K562 (cell line): ENCODE data around the gene ZNF516. TPM values are rescaled to one million over a fixed set of nuclear protein-coding genes. Genes with fewer than 3 reads are reported as not detected.

Experiments
- ATAC-seq: fragments of 200-7000 bp; cut with Tn5 transposase; 3 replicates; pipeline ENCODE4 v1.9.1; 2020; ENCODE audit warnings: moderate library complexity
- BruUV-seq: library from RNA; stranded (reverse); fragments of 400-500 nt; replicated peaks from 2 replicates; lab custom pipeline; 2021; lab: Mats Ljungman, UMichigan
- CTCF ChIA-PET: fragments of 300-600 bp; formaldehyde crosslinking; extraction: SDS; loops from one replicate; lab custom pipeline; 2021; ENCODE audit warnings: low intra/inter-chr PET ratio; lab: Yijun Ruan, JAX
- POLR2A ChIA-PET: fragments of 300-600, 350-650 bp; sonication (Branson Sonifier 250); formaldehyde crosslinking; extraction: SDS; loops from one replicate; lab custom pipeline; 2021; ENCODE audit warnings: antibody characterized with exemption, inconsistent platforms; lab: Yijun Ruan, JAX
- DNase-seq, 4 experiments: peaks; one replicate each; pipeline versions ENCODE4 v3.0.0 to v3.0.0-alpha.2; 2011 to 2018; ENCODE audit warnings: low spot score in 3 of 4, mixed read lengths in 3 of 4; ENCODE audit errors: extremely low read depth in 1 of 4
- FAIRE-seq: peaks from 2 replicates; lab custom pipeline; 2011; peaks lifted over from hg19 to GRCh38; lab: Jason Lieb, UNC
- H2AFZ ChIP-seq: 2 replicates; pipeline ENCODE4 v1.6.0; 2011; ENCODE audit warnings: low read depth, low read length, control low read depth, inconsistent platforms
- H3K27ac ChIP-seq: fragments of 200-600 bp; 3 replicates; pipeline ENCODE4 v1.8.0; 2011; ENCODE audit warnings: low read depth, mild to moderate bottlenecking, control low read depth, inconsistent platforms, low read length, moderate library complexity, mixed read lengths; ENCODE audit errors: extremely low read depth
- H3K27me3 ChIP-seq, 2 experiments: fragments of 300-600 bp in 1 of 2; 2 replicates in 1 of 2; 3 replicates in 1 of 2; pipeline versions ENCODE4 v1.6.0 to v1.8.0; 2011; ENCODE audit warnings: inconsistent platforms in 2 of 2, low read length in 2 of 2, mild to moderate bottlenecking in 1 of 2, mixed read lengths in 1 of 2, moderate library complexity in 1 of 2; ENCODE audit not compliant: control insufficient read depth in 2 of 2, insufficient read depth in 2 of 2
- H3K36me3 ChIP-seq: fragments of 300-600 bp; 3 replicates; pipeline ENCODE4 v1.8.0; 2011; ENCODE audit warnings: mild to moderate bottlenecking, low read length, inconsistent platforms; ENCODE audit not compliant: control insufficient read depth, insufficient read depth
- H3K4me1 ChIP-seq, 2 experiments: fragments of 200-600 bp in 1 of 2; replicated peaks in 1 of 2; 2 replicates in 1 of 2; 3 replicates in 1 of 2; pipeline versions ENCODE4 v1.5.1 to v1.8.0; 2011; ENCODE audit warnings: inconsistent platforms in 2 of 2, low read length in 2 of 2, mild to moderate bottlenecking in 1 of 2, mixed read lengths in 1 of 2, moderate library complexity in 1 of 2; ENCODE audit not compliant: control insufficient read depth in 2 of 2, insufficient read depth in 2 of 2
- H3K4me2 ChIP-seq: 2 replicates; pipeline ENCODE4 v1.6.1; 2011; ENCODE audit warnings: low read length, control low read depth, inconsistent platforms, mixed read lengths; ENCODE audit not compliant: insufficient read depth
- H3K4me3 ChIP-seq: fragments of 200-600 bp; sonication (generic), shearing (Covaris generic); 2 replicates; pipeline ENCODE4 v1.5.1; 2016; ENCODE audit warnings: control low read depth, inconsistent platforms
- H3K79me2 ChIP-seq: fragments of 200-600 bp; 3 replicates; pipeline ENCODE4 v1.8.0; 2011; ENCODE audit warnings: low read length, inconsistent platforms; ENCODE audit not compliant: control insufficient read depth, insufficient read depth
- H3K9ac ChIP-seq, 2 experiments: 2 replicates each; pipeline versions ENCODE4 v1.6.0 to v1.6.1; 2011; ENCODE audit warnings: low read depth in 2 of 2, low read length in 2 of 2, control low read depth in 1 of 2, inconsistent platforms in 1 of 2, mild to moderate bottlenecking in 1 of 2, mixed read lengths in 1 of 2; ENCODE audit not compliant: insufficient read depth in 1 of 2
- H3K9me1 ChIP-seq: one replicate; pipeline ENCODE4 v1.6.0; 2011; ENCODE audit warnings: inconsistent platforms, mild to moderate bottlenecking, low read length, moderate library complexity; ENCODE audit not compliant: control insufficient read depth, insufficient read depth
- H3K9me3 ChIP-seq: replicated peaks from 2 replicates; pipeline ENCODE4 v1.5.1; 2011; ENCODE audit warnings: low read depth, low read length, inconsistent platforms; ENCODE audit not compliant: control insufficient read depth, insufficient read depth
- H4K20me1 ChIP-seq: replicated peaks from 2 replicates; pipeline ENCODE4 v1.6.1; 2011; ENCODE audit warnings: low read length, inconsistent platforms, mixed read lengths; ENCODE audit not compliant: control insufficient read depth, insufficient read depth
- ADNP ChIP-seq: fragments of 200-800 bp; sonication (Bioruptor generic); IDR thresholded peaks from 2 replicates; pipeline ENCODE4 v1.6.1; 2016; ENCODE audit warnings: missing genetic modification characterization, missing compliant biosample characterization
- CHD1 ChIP-seq: fragments of 200-600 bp; sonication (generic); IDR thresholded peaks from one replicate; pipeline ENCODE4 v1.6.1; 2012; ENCODE audit warnings: mild to moderate bottlenecking, moderate library complexity, low read length, inconsistent platforms
- DIDO1 ChIP-seq: fragments of 450-650 bp; IDR thresholded peaks from 2 replicates; pipeline ENCODE4 v1.6.1; 2016; ENCODE audit warnings: low read depth, missing biosample characterization, missing genetic modification characterization
- DMBX1 ChIP-seq: fragments of 250-450 bp; sonication (Bioruptor Pico); IDR thresholded peaks from 2 replicates; pipeline ENCODE4 v1.8.0; 2022; ENCODE audit warnings: inconsistent platforms, mild to moderate bottlenecking, moderate library complexity, borderline replicate concordance
- E2F4 ChIP-seq: sonication (generic); formaldehyde crosslinking; IDR thresholded peaks from 2 replicates; pipeline ENCODE4 v1.8.0; 2022; ENCODE audit warnings: mild to moderate bottlenecking, low read depth, missing genetic modification reagents
- EWSR1 ChIP-seq: fragments of 450-650 bp; IDR thresholded peaks from 2 replicates; pipeline ENCODE4 v1.6.1; 2018; ENCODE audit warnings: borderline replicate concordance, mild to moderate bottlenecking, low read depth, moderate library complexity; ENCODE audit not compliant: partially characterized antibody
- FOXA3 ChIP-seq, 2 experiments: fragments of 450-650 bp in 1 of 2; sonication (generic) in 1 of 2; formaldehyde crosslinking; IDR thresholded peaks in 1 of 2; conservative IDR thresholded peaks in 1 of 2; 2 replicates each; pipeline versions ENCODE4 v1.4.0 to v1.8.0; 2020 to 2022; ENCODE audit warnings: mild to moderate bottlenecking in 2 of 2, missing genetic modification reagents in 1 of 2
- MTA1 ChIP-seq: fragments of 450-650 bp; IDR thresholded peaks from 2 replicates; pipeline ENCODE4 v1.6.1; 2017; ENCODE audit warnings: borderline replicate concordance
- NBN ChIP-seq: fragments of 450-650 bp; IDR thresholded peaks from 2 replicates; pipeline ENCODE4 v1.6.1; 2016; ENCODE audit warnings: low read depth, mild to moderate bottlenecking
- NFRKB ChIP-seq: fragments of 450-650 bp; IDR thresholded peaks from 2 replicates; pipeline ENCODE4 v1.6.1; 2016; ENCODE audit warnings: low read depth
- PHF8 ChIP-seq: fragments of 200-600 bp; sonication (generic); IDR thresholded peaks from 2 replicates; pipeline ENCODE4 v1.6.1; 2012; ENCODE audit warnings: mixed run types, mild to moderate bottlenecking, inconsistent platforms, low read length, moderate library complexity, borderline replicate concordance
- RBM25 ChIP-seq: fragments of 200-400 bp; formaldehyde crosslinking; IDR thresholded peaks from 2 replicates; pipeline ENCODE4 v1.6.1; 2018; ENCODE audit warnings: low read length, low read depth, moderate library complexity; ENCODE audit not compliant: severe bottlenecking
- RBM39 ChIP-seq: fragments of 200-400 bp; formaldehyde crosslinking; optimal IDR thresholded peaks from 2 replicates; pipeline ENCODE3; 2018; ENCODE audit warnings: low read depth, low read length
- SMAD1 ChIP-seq: fragments of 150-350 bp; IDR thresholded peaks from 2 replicates; pipeline ENCODE4 v1.6.1; 2014; ENCODE audit warnings: low read length, low read depth; ENCODE audit not compliant: partially characterized antibody
- SMARCC2 ChIP-seq: fragments of 450-650 bp; IDR thresholded peaks from 2 replicates; pipeline ENCODE4 v1.6.1; 2017; ENCODE audit warnings: antibody characterized with exemption, moderate library complexity, mild to moderate bottlenecking, low read depth
- TAF15 ChIP-seq: fragments of 200-400 bp; formaldehyde crosslinking; IDR thresholded peaks from 2 replicates; pipeline ENCODE4 v1.6.1; 2017; ENCODE audit warnings: mild to moderate bottlenecking, low read depth, low read length, moderate library complexity
- TBL1XR1 ChIP-seq, 2 experiments: IDR thresholded peaks; 2 replicates each; pipeline ENCODE4 v1.6.1; 2012; ENCODE audit warnings: improper control_type of control experiment in 2 of 2, low read length in 2 of 2, mild to moderate bottlenecking in 1 of 2
- TRIM24 ChIP-seq, 2 experiments: fragments of 450-650 bp; IDR thresholded peaks; 2 replicates each; pipeline ENCODE4 v1.6.1; 2016
- XRCC5 ChIP-seq: fragments of 200-400 bp; formaldehyde crosslinking; IDR thresholded peaks from 2 replicates; pipeline ENCODE4 v1.6.1; 2017; ENCODE audit warnings: low read depth, mild to moderate bottlenecking, low read length
- ZNF124 ChIP-seq: sonication (generic); formaldehyde crosslinking; IDR thresholded peaks from 2 replicates; pipeline ENCODE4 v1.8.1; 2022; ENCODE audit warnings: missing genetic modification reagents
- ZNF140 ChIP-seq: fragments of 250-450 bp; sonication (Bioruptor Pico); IDR thresholded peaks from 2 replicates; pipeline ENCODE4 v1.8.0; 2021; ENCODE audit warnings: moderate library complexity, mild to moderate bottlenecking, inconsistent platforms
- ZNF175 ChIP-seq: fragments of 200-800 bp; sonication (Bioruptor generic); IDR thresholded peaks from 2 replicates; pipeline ENCODE4 v1.6.1; 2016; ENCODE audit warnings: low read depth, mild to moderate bottlenecking, missing genetic modification characterization, missing compliant biosample characterization
- WGBS: fragments of 100-300 bp; shearing (Covaris generic); methylation state at CpG from one replicate; pipeline ENCODE4 v1.1.6; 2016; ENCODE audit warnings: low coverage, mixed read lengths; ENCODE audit not compliant: insufficient coverage; ENCODE audit errors: missing lambda C conversion rate; 5-methylcytosine and 5-hydroxymethylcytosine counted together
- in situ Hi-C: fragments of 300-500 bp; cut with MboI; formaldehyde crosslinking; loops from 4 replicates; pipeline ENCODE4 v1.15.0; 2018; ENCODE audit warnings: inconsistent platforms, mixed read lengths
- intact Hi-C: fragments of 100-400 bp; cut with micrococcal nuclease; formaldehyde crosslinking; loops from 2 replicates; pipeline ENCODE4 v1.14.2; 2022
- polyA plus RNA-seq, 8 experiments: library from polyadenylated mRNA; depleted of rRNA in 4 of 8; stranded (reverse) in 5 of 8; unstranded in 3 of 8; fragments of >200 nt; fragmentation: Nextera tagmentation in 2 of 8; fragmentation: Illumina TruSeq in 1 of 8; extraction: Ambion mirVana in 2 of 8; extraction: Trizol in 1 of 8; gene quantifications; 2 replicates each; pipeline versions ENCODE4 v1.2.1 to v1.2.3, GENCODE V29; 2011 to 2014; ENCODE audit warnings: inconsistent platforms in 1 of 8, missing spikeins in 1 of 8
- total RNA-seq, 7 experiments: library from RNA; depleted of rRNA in 6 of 7; stranded (reverse); fragments of >200 nt in 6 of 7; fragmentation: Illumina TruSeq in 2 of 7; extraction: Trizol in 2 of 7; gene quantifications; 2 replicates each; pipeline versions ENCODE4 v1.2.1 to v1.2.3, GENCODE V29; 2011 to 2021; ENCODE audit warnings: low replicate concordance in 1 of 7

ZNF516 gene
- total and polyA plus RNA-seq, 9 of the 15 experiments (the other 6 are each of a cell fraction or from before 2014, with no cell fraction given): 0.04 to 0.20 (median 0.08) TPM; not detected in 3

- no peak for TF ChIP-seq XRCC5
- TF ChIP-seq TBL1XR1 (IDR thresholded peaks at IDR 0.05; ENCODE audit: low read length in 2 of 2): no peak
- TF ChIP-seq NFRKB: no peak
- TF ChIP-seq ZNF175: no peak
Measured at GRCh38 chr18:76433788-76434187, 61.3 kb downstream of the ZNF516 start (continued).

GRCh38 chr18:76432970-76433767 lies 61.9 kb downstream of the ZNF516 start:
- Histone ChIP-seq H3K9ac (no peak overlapping the region), H3K9me3 (no peaks in the 10 kb centered on the region), H3K27ac (no peak overlapping the region), H3K4me1 (no peaks in the 10 kb centered on the region)
- no peak for ATAC-seq
- POLR2A ChIA-PET: no interaction called here
- BruUV-seq: no TSS peak
- TF ChIP-seq NBN (no peak), E2F4 (CRISPR knock-in tag) (no peak), TRIM24 (IDR thresholded peaks at IDR 0.05) (no peak), CHD1 (no peak), ADNP (tag) (no peak), RBM25 (no peak), TAF15 (no peak), EWSR1 (no peak), DIDO1 (tag) (no peak), MTA1 (no peak), ZNF140 (no peak), RBM39 (no peak), SMAD1 (no peak), FOXA3 (CRISPR knock-in tag; conservative IDR thresholded peaks at IDR 0.05 in 1 of 2, IDR thresholded peaks at IDR 0.05 in 1 of 2) (no peak), ZNF124 (CRISPR knock-in tag) (no peak), DMBX1 (no peak), SMARCC2 (no peak), PHF8 (no peak)
- TF ChIP-seq, all 486 proteins: peak for 0
- DNase-seq (no peak), FAIRE-seq (no peak)
- Histone ChIP-seq H4K20me1 (no peaks in the 10 kb centered on the region; the same call in 1 of the 2 replicates), H3K27me3 (peaks cover 0 to 55% of the 10 kb centered on the region in 2 experiments; a peak in 3 of 5 replicates), H3K36me3 (no peaks in the 10 kb centered on the region), H3K9me1 (no peaks in the 10 kb centered on the region), H3K4me2 (no peak overlapping the region), H3K79me2 (no peaks in the 10 kb centered on the region), H3K4me3 (no peak overlapping the region), H2AFZ (no peak overlapping the region)
- CTCF ChIA-PET: no interaction called here
- 3% methylated on average over 21 of the region's 25 CpGs for WGBS
- in situ Hi-C loops (no loop called here), intact Hi-C loops (no loop called here)
